ENCODE data around the gene DUSP11. TPM values are rescaled to one million over a fixed set of nuclear protein-coding genes. Genes with fewer than 3 reads are reported as not detected.
"Not testable (repeated sequence)": the region's sequence is repeated elsewhere in the genome, so short reads cannot be mapped to it uniquely, and the experiment has no call there.

Gene DUSP11
- total RNA-seq, 1 donor from 2014 or later: 30.5 TPM

DNA sequence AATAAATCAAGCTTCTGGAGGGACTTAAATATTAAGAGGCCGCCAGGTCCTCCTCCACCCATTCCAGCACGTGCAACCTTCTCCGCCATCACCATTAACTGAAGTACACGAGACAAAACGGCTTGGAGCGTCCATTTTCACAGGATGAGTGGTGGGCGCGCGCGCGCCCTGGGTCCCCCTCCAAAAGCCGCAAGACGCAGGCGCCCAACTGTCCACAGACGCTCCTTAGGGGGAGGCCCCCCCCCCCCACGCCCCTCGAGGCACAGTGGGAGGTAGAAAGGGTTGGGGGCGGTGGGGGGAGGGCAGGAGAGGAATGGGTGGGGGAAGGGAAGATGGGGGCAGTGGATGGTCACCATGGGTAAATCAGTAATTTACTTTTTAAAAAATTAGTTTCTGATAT is 38.4 kb upstream of the DUSP11 start:
- H3K4me3 Mint-ChIP-seq: no peak overlapping the region
- no peaks in the 10 kb centered on the region for H3K36me3 Mint-ChIP-seq (ENCODE audit: low read depth)
- H3K9me3 Mint-ChIP-seq: no peaks in the 10 kb centered on the region
- ChIA-PET POLR2A (no interaction called here), CTCF (no interaction called here)
- intact Hi-C loops (cut with micrococcal nuclease): no loop called here
- DNase-seq: no peak
- H3K4me1 Mint-ChIP-seq: peaks cover 23% of the 10 kb centered on the region
- TF ChIP-seq, protein P1, sequence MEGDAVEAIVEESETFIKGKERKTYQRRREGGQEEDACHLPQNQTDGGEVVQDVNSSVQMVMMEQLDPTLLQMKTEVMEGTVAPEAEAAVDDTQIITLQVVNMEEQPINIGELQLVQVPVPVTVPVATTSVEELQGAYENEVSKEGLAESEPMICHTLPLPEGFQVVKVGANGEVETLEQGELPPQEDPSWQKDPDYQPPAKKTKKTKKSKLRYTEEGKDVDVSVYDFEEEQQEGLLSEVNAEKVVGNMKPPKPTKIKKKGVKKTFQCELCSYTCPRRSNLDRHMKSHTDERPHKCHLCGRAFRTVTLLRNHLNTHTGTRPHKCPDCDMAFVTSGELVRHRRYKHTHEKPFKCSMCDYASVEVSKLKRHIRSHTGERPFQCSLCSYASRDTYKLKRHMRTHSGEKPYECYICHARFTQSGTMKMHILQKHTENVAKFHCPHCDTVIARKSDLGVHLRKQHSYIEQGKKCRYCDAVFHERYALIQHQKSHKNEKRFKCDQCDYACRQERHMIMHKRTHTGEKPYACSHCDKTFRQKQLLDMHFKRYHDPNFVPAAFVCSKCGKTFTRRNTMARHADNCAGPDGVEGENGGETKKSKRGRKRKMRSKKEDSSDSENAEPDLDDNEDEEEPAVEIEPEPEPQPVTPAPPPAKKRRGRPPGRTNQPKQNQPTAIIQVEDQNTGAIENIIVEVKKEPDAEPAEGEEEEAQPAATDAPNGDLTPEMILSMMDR (IDR thresholded peaks at IDR 0.05): no peak
- H3K27me3 Mint-ChIP-seq: peaks cover 5% of the 10 kb centered on the region
- no peak for ATAC-seq (ENCODE audit: low read depth)
- H3K27ac Mint-ChIP-seq: no peak overlapping the region

DNA sequence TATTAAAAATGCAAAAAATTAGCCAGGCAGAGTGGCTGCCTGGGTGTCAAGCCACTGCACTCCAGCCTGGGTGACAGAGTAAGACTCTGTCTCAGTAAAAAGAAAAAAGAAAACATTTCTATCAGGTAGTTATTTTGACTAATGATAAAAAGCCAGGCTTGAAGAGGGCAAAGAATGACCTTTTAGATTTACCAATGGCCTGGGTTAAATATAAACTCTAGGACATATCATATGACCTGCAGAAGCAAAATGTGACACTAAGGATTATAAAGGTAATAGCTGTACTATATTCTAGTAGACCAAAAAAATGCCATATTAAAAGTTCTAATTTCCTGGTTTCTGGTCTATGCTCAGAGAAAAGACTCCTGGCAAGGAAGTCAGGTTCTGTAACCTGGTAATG is 32.7 kb upstream of the DUSP11 start:
- Mint-ChIP-seq H3K36me3 (ENCODE audit: low read depth) (no peaks in the 10 kb centered on the region), H3K27me3 (peaks cover 8% of the 10 kb centered on the region), H3K4me3 (no peak overlapping the region), H3K9me3 (no peaks in the 10 kb centered on the region), H3K4me1 (no peaks in the 10 kb centered on the region), H3K27ac (no peak overlapping the region)
- intact Hi-C loops (cut with micrococcal nuclease): no loop called here
- TF ChIP-seq, protein P1 (IDR thresholded peaks at IDR 0.05): no peak
- no peak for ATAC-seq (ENCODE audit: low read depth)
- CTCF ChIA-PET: interaction anchor here (1.6 kb wide), 1 partner anchor 11 kb away, joined by 5 read pairs; no protein-coding TSS in a partner anchor
- DNase-seq: no peak
- POLR2A ChIA-PET: no interaction called here

DNA sequence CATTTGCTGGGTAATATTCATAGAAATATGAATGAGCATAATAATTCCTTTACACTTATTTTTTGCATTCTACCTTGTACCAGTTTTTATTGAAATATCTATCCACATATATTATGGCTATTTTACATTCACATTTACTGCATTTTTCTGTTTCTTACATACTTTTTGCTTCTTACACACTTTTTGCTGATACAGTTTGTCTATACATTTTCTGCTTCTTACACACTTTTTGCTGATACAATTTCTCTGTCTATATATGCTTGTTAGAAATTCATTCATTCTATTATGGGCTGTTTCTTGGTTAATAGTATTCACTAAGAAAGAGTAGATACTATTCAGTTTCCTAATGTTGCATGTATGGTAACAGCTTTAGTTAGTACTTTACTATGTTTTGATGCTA is 32.0 kb upstream of the DUSP11 start:
- DNase-seq (no peak), ATAC-seq (ENCODE audit: low read depth) (no peak)
- intact Hi-C loops (cut with micrococcal nuclease): no loop called here
- no peaks in the 10 kb centered on the region for H3K9me3 Mint-ChIP-seq
- H3K27ac Mint-ChIP-seq: no peak overlapping the region
- TF ChIP-seq, protein P1 (IDR thresholded peaks at IDR 0.05): no peak
- H3K36me3 Mint-ChIP-seq (ENCODE audit: low read depth): no peaks in the 10 kb centered on the region
- H3K4me3 Mint-ChIP-seq: no peak overlapping the region
- peaks cover 8% of the 10 kb centered on the region for H3K27me3 Mint-ChIP-seq
- no peaks in the 10 kb centered on the region for H3K4me1 Mint-ChIP-seq
- CTCF ChIA-PET: interaction anchor here (1.6 kb wide), 1 partner anchor 12 kb away, joined by 5 read pairs; no protein-coding TSS in a partner anchor
- POLR2A ChIA-PET: no interaction called here

DNA sequence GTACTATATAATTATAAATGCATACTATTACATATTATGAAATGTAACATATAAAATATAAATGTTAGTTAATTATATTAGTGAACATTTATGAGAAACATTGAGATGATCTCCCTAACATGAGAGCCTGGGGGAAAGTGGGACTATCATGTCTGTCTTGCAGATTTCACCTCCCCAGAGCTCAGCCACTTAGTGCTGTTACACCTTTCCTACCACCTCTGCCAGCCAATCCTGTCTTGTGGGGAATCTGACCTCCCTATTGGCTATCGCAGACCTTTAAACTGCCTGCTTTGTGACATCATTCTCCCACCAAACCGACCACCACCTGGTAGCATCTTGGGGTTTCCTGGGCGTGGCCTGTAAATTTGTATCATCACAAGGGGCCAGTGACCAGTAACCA is 4.0 kb upstream of the DUSP11 start, which contains the start of gene C2orf78:
C2orf78 (plus strand) TSS at position 301 of the 400 bp plus-strand sequence. CDS start 127 bp downstream, outside the sequence.
- ATAC-seq (ENCODE audit: low read depth); H3K9me3 Mint-ChIP-seq; POLR2A ChIA-PET; H3K27me3 Mint-ChIP-seq; H3K4me3 Mint-ChIP-seq; DNase-seq; H3K36me3 Mint-ChIP-seq (ENCODE audit: low read depth); H3K27ac Mint-ChIP-seq; intact Hi-C loops (cut with micrococcal nuclease); CTCF ChIA-PET: not testable (repeated sequence)
- peaks cover 13% of the 10 kb centered on the region for H3K4me1 Mint-ChIP-seq

DNA sequence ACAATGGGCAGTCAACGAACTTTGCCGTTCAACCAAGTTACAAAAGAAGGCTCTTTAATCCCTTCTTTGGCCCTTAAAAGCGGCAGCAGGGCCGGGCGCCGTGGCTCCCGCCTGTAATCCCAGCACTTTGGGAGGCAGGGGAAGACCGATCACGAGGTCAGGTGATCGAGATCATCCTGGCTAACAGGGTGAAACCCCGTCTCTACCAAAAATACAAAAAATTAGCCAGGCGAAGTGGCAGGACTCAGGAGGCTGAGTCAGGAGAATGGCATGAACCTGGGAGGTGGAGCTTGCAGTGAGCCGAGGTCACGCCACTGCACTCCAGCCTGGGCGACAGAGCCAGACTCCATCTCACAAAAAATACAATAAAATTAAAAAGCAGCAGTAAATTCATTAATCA is 3.5 kb upstream of the DUSP11 start:
- DNase-seq; H3K4me3 Mint-ChIP-seq; H3K36me3 Mint-ChIP-seq (ENCODE audit: low read depth); intact Hi-C loops (cut with micrococcal nuclease); H3K27me3 Mint-ChIP-seq; POLR2A ChIA-PET; CTCF ChIA-PET; H3K27ac Mint-ChIP-seq; ATAC-seq (ENCODE audit: low read depth); H3K9me3 Mint-ChIP-seq: not testable (repeated sequence)
- H3K4me1 Mint-ChIP-seq: peaks cover 18% of the 10 kb centered on the region

DNA sequence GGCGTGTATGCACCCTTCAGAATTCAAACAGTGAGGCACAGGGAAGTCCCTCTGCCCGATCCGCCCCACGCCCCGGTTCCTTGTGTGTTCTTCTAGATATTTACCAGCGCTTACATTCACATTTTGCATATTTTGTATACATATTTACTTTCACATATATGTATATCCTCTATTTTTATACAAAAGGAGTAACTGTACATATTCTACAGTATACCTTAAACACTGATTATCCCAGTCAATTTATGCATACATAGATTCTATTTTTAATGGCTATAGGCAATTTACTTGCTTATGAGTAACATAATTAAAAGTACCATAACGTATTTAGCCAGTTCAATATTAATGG is 307 bp upstream of the DUSP11 start:
- TF ChIP-seq, protein P1 (IDR thresholded peaks at IDR 0.05): no peak
- intact Hi-C loops (cut with micrococcal nuclease): loop anchor here (1.0 kb wide), 3 partner anchors 43 to 49 kb away; partner anchors contain the start of gene TPRKB
- DNase-seq (no peak), ATAC-seq (ENCODE audit: low read depth) (no peak)
- H3K9me3 Mint-ChIP-seq: no peaks in the 10 kb centered on the region
- ChIA-PET CTCF (no interaction called here), POLR2A (interaction anchor here (1.3 kb wide), 2 partner anchors 48 to 398 kb away, joined by 3 to 5 read pairs; partner anchors contain the start of gene STAMBP)
- peak overlapping the region; percentile 96 for H3K27ac Mint-ChIP-seq
- peaks cover 26% of the 10 kb centered on the region for H3K4me1 Mint-ChIP-seq
- peaks cover 28% of the 10 kb centered on the region for H3K36me3 Mint-ChIP-seq (ENCODE audit: low read depth)
- H3K4me3 Mint-ChIP-seq: peak overlapping the region; percentile 98
- H3K27me3 Mint-ChIP-seq: peaks cover 3% of the 10 kb centered on the region

DNA sequence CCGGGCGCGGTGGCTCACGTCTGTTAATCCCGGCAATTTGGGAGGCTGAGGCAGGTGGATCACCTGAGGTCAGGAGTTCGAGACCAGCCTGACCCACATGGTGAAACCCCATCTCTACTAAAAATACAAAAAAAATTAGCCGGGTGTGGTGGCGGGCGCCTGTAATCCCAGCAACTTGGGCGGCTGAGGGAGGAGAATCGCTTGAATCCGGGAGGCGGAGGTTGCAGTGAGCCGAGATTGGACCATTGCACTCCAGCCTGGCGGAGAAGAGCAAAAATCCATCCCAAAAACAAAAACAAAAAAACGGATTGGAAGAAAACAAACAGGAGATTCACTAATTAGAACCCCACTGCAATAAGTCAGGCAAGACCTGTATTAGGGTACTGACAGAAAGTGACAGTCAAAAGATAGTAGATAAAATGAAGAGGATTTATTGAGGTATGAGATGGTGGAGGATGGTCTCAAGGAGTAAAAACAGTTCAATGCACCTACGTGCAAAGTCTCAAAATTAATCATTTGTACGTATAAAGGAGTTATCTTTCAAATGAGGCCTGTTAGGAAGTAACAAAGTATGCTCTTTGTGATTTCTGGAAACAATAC is 936 bp downstream of the DUSP11 start:
- ATAC-seq (ENCODE audit: low read depth); CTCF ChIA-PET; H3K27me3 Mint-ChIP-seq; DNase-seq; intact Hi-C loops (cut with micrococcal nuclease); H3K9me3 Mint-ChIP-seq: not testable (repeated sequence)
- POLR2A ChIA-PET: interaction anchor here (0.6 to 1.3 kb wide), 4 partner anchors 42 to 692 kb away, joined by 3 to 5 read pairs (median 5); partner anchors contain the start of genes STAMBP and TPRKB
- Mint-ChIP-seq H3K4me3 (peak overlapping the region; percentile 98), H3K4me1 (peaks cover 26% of the 10 kb centered on the region), H3K27ac (peak overlapping the region; percentile 96), H3K36me3 (ENCODE audit: low read depth) (peaks cover 39% of the 10 kb centered on the region)

Measured in activated B cell treated with CpG ODN at 0.5 μM for 24 hours (primary cell).